K562 (cell line): Measurements from ENCODE around the gene TMC5. TPM values are rescaled to one million over a fixed set of nuclear protein-coding genes. Genes with fewer than 3 reads are reported as not detected.

ENCODE experiments used
- ATAC-seq: fragments of 200-7000 bp; cut with Tn5 transposase; 3 replicates; pipeline ENCODE4 v1.9.1; 2020; ENCODE audit warnings: moderate library complexity
- BruUV-seq: library from RNA; stranded (reverse); fragments of 400-500 nt; replicated peaks from 2 replicates; lab custom pipeline; 2021; lab: Mats Ljungman, UMichigan
- CTCF ChIA-PET: fragments of 300-600 bp; formaldehyde crosslinking; extraction: SDS; loops from one replicate; lab custom pipeline; 2021; ENCODE audit warnings: low intra/inter-chr PET ratio; lab: Yijun Ruan, JAX
- POLR2A ChIA-PET: fragments of 300-600, 350-650 bp; sonication (Branson Sonifier 250); formaldehyde crosslinking; extraction: SDS; loops from one replicate; lab custom pipeline; 2021; ENCODE audit warnings: antibody characterized with exemption, inconsistent platforms; lab: Yijun Ruan, JAX
- DNase-seq, 4 experiments: peaks; one replicate each; pipeline versions ENCODE4 v3.0.0 to v3.0.0-alpha.2; 2011 to 2018; ENCODE audit warnings: low spot score in 3 of 4, mixed read lengths in 3 of 4; ENCODE audit errors: extremely low read depth in 1 of 4
- FAIRE-seq: peaks from 2 replicates; lab custom pipeline; 2011; peaks lifted over from hg19 to GRCh38; lab: Jason Lieb, UNC
- H2AFZ ChIP-seq: 2 replicates; pipeline ENCODE4 v1.6.0; 2011; ENCODE audit warnings: low read depth, low read length, control low read depth, inconsistent platforms
- H3K27ac ChIP-seq: fragments of 200-600 bp; 3 replicates; pipeline ENCODE4 v1.8.0; 2011; ENCODE audit warnings: low read depth, mild to moderate bottlenecking, control low read depth, inconsistent platforms, low read length, moderate library complexity, mixed read lengths; ENCODE audit errors: extremely low read depth
- H3K27me3 ChIP-seq, 2 experiments: fragments of 300-600 bp in 1 of 2; 2 replicates in 1 of 2; 3 replicates in 1 of 2; pipeline versions ENCODE4 v1.6.0 to v1.8.0; 2011; ENCODE audit warnings: inconsistent platforms in 2 of 2, low read length in 2 of 2, mild to moderate bottlenecking in 1 of 2, mixed read lengths in 1 of 2, moderate library complexity in 1 of 2; ENCODE audit not compliant: control insufficient read depth in 2 of 2, insufficient read depth in 2 of 2
- H3K36me3 ChIP-seq: fragments of 300-600 bp; 3 replicates; pipeline ENCODE4 v1.8.0; 2011; ENCODE audit warnings: mild to moderate bottlenecking, low read length, inconsistent platforms; ENCODE audit not compliant: control insufficient read depth, insufficient read depth
- H3K4me1 ChIP-seq, 2 experiments: fragments of 200-600 bp in 1 of 2; replicated peaks in 1 of 2; 2 replicates in 1 of 2; 3 replicates in 1 of 2; pipeline versions ENCODE4 v1.5.1 to v1.8.0; 2011; ENCODE audit warnings: inconsistent platforms in 2 of 2, low read length in 2 of 2, mild to moderate bottlenecking in 1 of 2, mixed read lengths in 1 of 2, moderate library complexity in 1 of 2; ENCODE audit not compliant: control insufficient read depth in 2 of 2, insufficient read depth in 2 of 2
- H3K4me2 ChIP-seq: 2 replicates; pipeline ENCODE4 v1.6.1; 2011; ENCODE audit warnings: low read length, control low read depth, inconsistent platforms, mixed read lengths; ENCODE audit not compliant: insufficient read depth
- H3K4me3 ChIP-seq: fragments of 200-600 bp; sonication (generic), shearing (Covaris generic); 2 replicates; pipeline ENCODE4 v1.5.1; 2016; ENCODE audit warnings: control low read depth, inconsistent platforms
- H3K79me2 ChIP-seq: fragments of 200-600 bp; 3 replicates; pipeline ENCODE4 v1.8.0; 2011; ENCODE audit warnings: low read length, inconsistent platforms; ENCODE audit not compliant: control insufficient read depth, insufficient read depth
- H3K9ac ChIP-seq, 2 experiments: 2 replicates each; pipeline versions ENCODE4 v1.6.0 to v1.6.1; 2011; ENCODE audit warnings: low read depth in 2 of 2, low read length in 2 of 2, control low read depth in 1 of 2, inconsistent platforms in 1 of 2, mild to moderate bottlenecking in 1 of 2, mixed read lengths in 1 of 2; ENCODE audit not compliant: insufficient read depth in 1 of 2
- H3K9me1 ChIP-seq: one replicate; pipeline ENCODE4 v1.6.0; 2011; ENCODE audit warnings: inconsistent platforms, mild to moderate bottlenecking, low read length, moderate library complexity; ENCODE audit not compliant: control insufficient read depth, insufficient read depth
- H3K9me3 ChIP-seq: replicated peaks from 2 replicates; pipeline ENCODE4 v1.5.1; 2011; ENCODE audit warnings: low read depth, low read length, inconsistent platforms; ENCODE audit not compliant: control insufficient read depth, insufficient read depth
- H4K20me1 ChIP-seq: replicated peaks from 2 replicates; pipeline ENCODE4 v1.6.1; 2011; ENCODE audit warnings: low read length, inconsistent platforms, mixed read lengths; ENCODE audit not compliant: control insufficient read depth, insufficient read depth
- CLOCK ChIP-seq: fragments of 250-450 bp; sonication (Bioruptor Pico); IDR thresholded peaks from 2 replicates; pipeline ENCODE4 v1.4.0; 2020; ENCODE audit warnings: mild to moderate bottlenecking, moderate library complexity, borderline replicate concordance
- DNMT1 ChIP-seq: fragments of 450-650 bp; IDR thresholded peaks from 2 replicates; pipeline ENCODE4 v1.6.1; 2016; ENCODE audit warnings: antibody characterized with exemption, mild to moderate bottlenecking
- FOXJ2 ChIP-seq: fragments of 200-800 bp; sonication (Bioruptor generic); IDR thresholded peaks from 2 replicates; pipeline ENCODE4 v1.6.1; 2016; ENCODE audit warnings: missing genetic modification characterization, missing compliant biosample characterization
- HMGN3 ChIP-seq: IDR thresholded peaks from 2 replicates; pipeline ENCODE4 v1.6.1; 2011; ENCODE audit warnings: borderline replicate concordance, low read depth, mild to moderate bottlenecking, mixed read lengths, low read length; ENCODE audit not compliant: insufficient read length; ENCODE audit errors: extremely low read depth
- MBD2 ChIP-seq: sonication (generic); IDR thresholded peaks from 2 replicates; pipeline ENCODE4 v1.6.1; 2016; ENCODE audit warnings: low read depth, borderline replicate concordance
- NFYB ChIP-seq: IDR thresholded peaks from 2 replicates; pipeline ENCODE4 v1.6.1; 2011; ENCODE audit warnings: mild to moderate bottlenecking, moderate library complexity; ENCODE audit not compliant: insufficient read length; ENCODE audit errors: extremely low read depth
- NR2C1 ChIP-seq, 2 experiments: fragments of 450-650 bp; IDR thresholded peaks; 2 replicates each; pipeline ENCODE4 v1.6.1; 2017; ENCODE audit warnings: mild to moderate bottlenecking in 2 of 2, antibody characterized with exemption in 1 of 2, inconsistent platforms in 1 of 2, missing compliant biosample characterization in 1 of 2, missing genetic modification characterization in 1 of 2
- NUFIP1 ChIP-seq: fragments of 450-650 bp; IDR thresholded peaks from 2 replicates; pipeline ENCODE4 v1.6.1; 2018; ENCODE audit not compliant: partially characterized antibody
- PCBP1 ChIP-seq: fragments of 200-400 bp; formaldehyde crosslinking; IDR thresholded peaks from 2 replicates; pipeline ENCODE4 v1.6.1; 2018; ENCODE audit warnings: mild to moderate bottlenecking, low read depth, low read length; ENCODE audit not compliant: poor library complexity, severe bottlenecking
- RBM22 ChIP-seq: fragments of 200-400 bp; formaldehyde crosslinking; IDR thresholded peaks from 2 replicates; pipeline ENCODE4 v1.6.1; 2018; ENCODE audit warnings: low read length, low read depth; ENCODE audit not compliant: poor library complexity, severe bottlenecking
- SMAD4 ChIP-seq: fragments of 250-450 bp; sonication (Bioruptor Pico); conservative IDR thresholded peaks from 2 replicates; pipeline ENCODE4 v1.8.0; 2021; ENCODE audit warnings: inconsistent platforms, mild to moderate bottlenecking, moderate library complexity
- SRSF1 ChIP-seq: fragments of 200-400 bp; formaldehyde crosslinking; IDR thresholded peaks from 2 replicates; pipeline ENCODE4 v1.6.1; 2017; ENCODE audit warnings: mild to moderate bottlenecking, low read depth, low read length, moderate library complexity
- ZBTB7A ChIP-seq: IDR thresholded peaks from 2 replicates; pipeline ENCODE4 v1.6.1; 2011; ENCODE audit warnings: low read depth, mild to moderate bottlenecking, low read length, moderate library complexity, borderline replicate concordance; ENCODE audit not compliant: control insufficient read depth
- ZNF217 ChIP-seq: sonication (generic); formaldehyde crosslinking; IDR thresholded peaks from 2 replicates; pipeline ENCODE4 v1.8.0; 2022; ENCODE audit warnings: mild to moderate bottlenecking, missing genetic modification reagents
- ZNF57 ChIP-seq: fragments of 450-650 bp; formaldehyde crosslinking; IDR thresholded peaks from 2 replicates; pipeline ENCODE4 v1.4.0; 2020; ENCODE audit warnings: mild to moderate bottlenecking, moderate library complexity
- WGBS: fragments of 100-300 bp; shearing (Covaris generic); methylation state at CpG from one replicate; pipeline ENCODE4 v1.1.6; 2016; ENCODE audit warnings: low coverage, mixed read lengths; ENCODE audit not compliant: insufficient coverage; ENCODE audit errors: missing lambda C conversion rate; 5-methylcytosine and 5-hydroxymethylcytosine counted together
- in situ Hi-C: fragments of 300-500 bp; cut with MboI; formaldehyde crosslinking; loops from 4 replicates; pipeline ENCODE4 v1.15.0; 2018; ENCODE audit warnings: inconsistent platforms, mixed read lengths
- intact Hi-C: fragments of 100-400 bp; cut with micrococcal nuclease; formaldehyde crosslinking; loops from 2 replicates; pipeline ENCODE4 v1.14.2; 2022
- polyA plus RNA-seq, 8 experiments: library from polyadenylated mRNA; depleted of rRNA in 4 of 8; stranded (reverse) in 5 of 8; unstranded in 3 of 8; fragments of >200 nt; fragmentation: Nextera tagmentation in 2 of 8; fragmentation: Illumina TruSeq in 1 of 8; extraction: Ambion mirVana in 2 of 8; extraction: Trizol in 1 of 8; gene quantifications; 2 replicates each; pipeline versions ENCODE4 v1.2.1 to v1.2.3, GENCODE V29; 2011 to 2014; ENCODE audit warnings: inconsistent platforms in 1 of 8, missing spikeins in 1 of 8
- total RNA-seq, 7 experiments: library from RNA; depleted of rRNA in 6 of 7; stranded (reverse); fragments of >200 nt in 6 of 7; fragmentation: Illumina TruSeq in 2 of 7; extraction: Trizol in 2 of 7; gene quantifications; 2 replicates each; pipeline versions ENCODE4 v1.2.1 to v1.2.3, GENCODE V29; 2011 to 2021; ENCODE audit warnings: low replicate concordance in 1 of 7

TMC5 gene
- total and polyA plus RNA-seq, 9 of the 15 experiments (the other 6 are each of a cell fraction or from before 2014, with no cell fraction given), result 0.83 to 2.6 (median 1.6) TPM

- no peak for TF ChIP-seq CLOCK (CRISPR knock-in tag)
- TF ChIP-seq RBM22, result no peak
- TF ChIP-seq, all 486 proteins: peak for 82
Measured at GRCh38 chr16:19521471-19522396, 104.1 kb downstream of the TMC5 start, which contains the start of gene GDE1 (continued).

- H3K27me3 ChIP-seq, result no peaks in the 10 kb centered on the region
- H3K9ac ChIP-seq, result no peak overlapping the region
- DNase-seq (no peak), ATAC-seq (no peak), FAIRE-seq (no peak)
- H4K20me1 ChIP-seq, result no peaks in the 10 kb centered on the region
- H3K4me1 ChIP-seq, result peaks cover 27 to 44% of the 10 kb centered on the region in 2 experiments; a peak in 4 of 5 replicates
- H3K4me2 ChIP-seq, result peak overlapping the region; percentile 86
- peaks cover 63% of the 10 kb centered on the region for H3K79me2 ChIP-seq
- in situ Hi-C loops, result no loop called here
- TF ChIP-seq ZNF57 (CRISPR knock-in tag) (no peak), FOXJ2 (tag) (no peak), DNMT1 (no peak), PCBP1 (no peak), ZNF217 (CRISPR knock-in tag) (no peak), NUFIP1 (no peak), SRSF1 (no peak), NFYB (no peak), SMAD4 (CRISPR knock-in tag) (no peak), MBD2 (no peak), HMGN3 (no peak), NR2C1 (IDR thresholded peaks at IDR 0.05) (no peak), NR2C1 (tag; IDR thresholded peaks at IDR 0.05) (no peak), ZBTB7A (no peak)
- ChIA-PET CTCF (no interaction called here), POLR2A (no interaction called here)
- WGBS, result 12% methylated on average over 5 of the region's 5 CpGs
- peaks cover 9% of the 10 kb centered on the region; the same call in 2 of the 3 replicates for H3K36me3 ChIP-seq
- no TSS peak for BruUV-seq
- intact Hi-C loops, result loop anchor here (5.0 to 10.0 kb wide), 2 partner anchors 128 to 1150 kb away; no protein-coding TSS in a partner anchor
- H3K27ac ChIP-seq, result no peak overlapping the region
- H3K4me3 ChIP-seq, result no peak overlapping the region
- H2AFZ ChIP-seq, result peak overlapping the region; percentile 72
- H3K9me3 ChIP-seq, result no peaks in the 10 kb centered on the region
- H3K9me1 ChIP-seq, result no peaks in the 10 kb centered on the region
Measured at GRCh38 chr16:19522397-19522732, 104.7 kb downstream of the TMC5 start.
